OCI-LY1 (cell line): ENCODE results near the gene YKT6.

Experiments
- H2AFZ ChIP-seq: fragments of 200-600 bp; sonication (generic), shearing (Covaris generic); 2 replicates; pipeline ENCODE4 v1.6.0; 2014; ENCODE audit warnings: antibody characterized with exemption, mild to moderate bottlenecking, low read length
- H3F3A ChIP-seq: fragments of 200-600 bp; sonication (generic), shearing (Covaris generic); 2 replicates; pipeline ENCODE4 v1.6.0; 2014; ENCODE audit warnings: mild to moderate bottlenecking, antibody characterized with exemption, low read length, moderate library complexity; ENCODE audit not compliant: insufficient read depth
- H3K27ac ChIP-seq: fragments of 200-600 bp; sonication (generic); 2 replicates; pipeline ENCODE4 v1.5.1; 2014; ENCODE audit warnings: low read length, mixed run types, mild to moderate bottlenecking, low read depth; ENCODE audit not compliant: poor library complexity, severe bottlenecking
- H3K27me3 ChIP-seq: fragments of 200-600 bp; sonication (generic); 2 replicates; pipeline ENCODE4 v1.6.0; 2014; ENCODE audit warnings: antibody characterized with exemption, mild to moderate bottlenecking, low read length, moderate library complexity; ENCODE audit not compliant: insufficient read depth
- H3K36me3 ChIP-seq: fragments of 200-600 bp; sonication (generic); 2 replicates; pipeline ENCODE4 v1.6.1; 2014; ENCODE audit warnings: mild to moderate bottlenecking, antibody characterized with exemption, low read length, moderate library complexity, mixed read lengths; ENCODE audit not compliant: insufficient read depth
- H3K4me1 ChIP-seq: fragments of 200-600 bp; sonication (generic); 2 replicates; pipeline ENCODE4 v1.5.1; 2014; ENCODE audit warnings: mild to moderate bottlenecking, low read length, moderate library complexity; ENCODE audit not compliant: insufficient read depth, severe bottlenecking
- H3K4me2 ChIP-seq: fragments of 200-600 bp; sonication (generic), shearing (Covaris generic); 2 replicates; pipeline ENCODE4 v1.6.1; 2014; ENCODE audit warnings: low read length
- H3K4me3 ChIP-seq: fragments of 200-600 bp; sonication (generic); 2 replicates; pipeline ENCODE4 v1.5.1; 2014; ENCODE audit warnings: low read length, low read depth, mild to moderate bottlenecking, mixed read lengths; ENCODE audit not compliant: poor library complexity, severe bottlenecking
- H3K79me2 ChIP-seq: fragments of 200-600 bp; shearing (Covaris generic); 2 replicates; pipeline ENCODE4 v1.6.1; 2016; ENCODE audit warnings: mixed run types, low read length, mixed read lengths; ENCODE audit not compliant: insufficient read depth
- H3K9ac ChIP-seq: fragments of 200-600 bp; sonication (generic), shearing (Covaris generic); 2 replicates; pipeline ENCODE4 v1.6.1; 2014; ENCODE audit warnings: mild to moderate bottlenecking, low read length, mixed read lengths
- H3K9me2 ChIP-seq: fragments of 200-600 bp; sonication (generic), shearing (Covaris generic); 2 replicates; pipeline ENCODE4 v1.6.1; 2014; ENCODE audit warnings: low read depth, mild to moderate bottlenecking, low read length, mixed read lengths
- H3K9me3 ChIP-seq: fragments of 200-600 bp; shearing (Covaris generic); 2 replicates; pipeline ENCODE4 v1.6.1; 2014; ENCODE audit warnings: low read length, mixed read lengths
- H4K20me1 ChIP-seq: fragments of 200-600 bp; sonication (generic), shearing (Covaris generic); 2 replicates; pipeline ENCODE4 v1.6.0; 2016; ENCODE audit warnings: mild to moderate bottlenecking, low read length; ENCODE audit not compliant: insufficient read depth
- EZH2 ChIP-seq: fragments of 200-600 bp; sonication (generic), shearing (Covaris generic); IDR thresholded peaks from 2 replicates; pipeline ENCODE4 v1.8.0; 2017; ENCODE audit warnings: borderline replicate concordance, mixed run types, mild to moderate bottlenecking, antibody characterized with exemption, low read length, moderate library complexity, mixed read lengths
- TF ChIP-seq, protein P1 (sequence below): fragments of 200-600 bp; sonication (generic), shearing (Covaris generic); IDR thresholded peaks from 2 replicates; pipeline ENCODE4 v1.5.1; 2017; ENCODE audit warnings: mild to moderate bottlenecking, antibody characterized with exemption, low read length, moderate library complexity, mixed read lengths

The YKT6 gene

DNA sequence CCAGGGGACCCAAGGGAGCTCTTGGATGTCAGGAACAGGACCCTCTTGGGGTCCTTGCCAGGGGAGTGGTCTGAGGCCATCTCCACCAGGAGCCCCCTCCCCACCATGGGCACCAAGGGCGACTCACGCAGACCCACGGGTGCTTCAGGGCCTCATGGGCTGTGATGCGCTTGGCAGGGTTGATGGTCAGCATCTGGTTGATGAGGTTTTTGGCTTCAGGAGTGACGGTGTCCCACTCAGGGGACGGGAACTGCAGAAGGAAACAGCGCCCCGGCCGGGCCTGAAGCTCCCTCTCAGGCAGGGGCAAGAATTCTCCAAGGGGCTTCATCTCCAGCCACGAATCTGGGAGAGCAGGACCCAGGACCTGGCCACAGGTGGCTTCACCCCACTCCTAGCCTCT is 41.3 kb downstream of the YKT6 start:
- H3K27me3 ChIP-seq = peaks cover 27% of the 10 kb centered on the region
- no peak overlapping the region for H3K4me3 ChIP-seq
- no peak overlapping the region for H2AFZ ChIP-seq
- peaks cover 9% of the 10 kb centered on the region for H3K4me1 ChIP-seq
- no peaks in the 10 kb centered on the region for H3K9me3 ChIP-seq
- H3K79me2 ChIP-seq = no peaks in the 10 kb centered on the region
- TF ChIP-seq EZH2 = no peak
- TF ChIP-seq, protein P1, sequence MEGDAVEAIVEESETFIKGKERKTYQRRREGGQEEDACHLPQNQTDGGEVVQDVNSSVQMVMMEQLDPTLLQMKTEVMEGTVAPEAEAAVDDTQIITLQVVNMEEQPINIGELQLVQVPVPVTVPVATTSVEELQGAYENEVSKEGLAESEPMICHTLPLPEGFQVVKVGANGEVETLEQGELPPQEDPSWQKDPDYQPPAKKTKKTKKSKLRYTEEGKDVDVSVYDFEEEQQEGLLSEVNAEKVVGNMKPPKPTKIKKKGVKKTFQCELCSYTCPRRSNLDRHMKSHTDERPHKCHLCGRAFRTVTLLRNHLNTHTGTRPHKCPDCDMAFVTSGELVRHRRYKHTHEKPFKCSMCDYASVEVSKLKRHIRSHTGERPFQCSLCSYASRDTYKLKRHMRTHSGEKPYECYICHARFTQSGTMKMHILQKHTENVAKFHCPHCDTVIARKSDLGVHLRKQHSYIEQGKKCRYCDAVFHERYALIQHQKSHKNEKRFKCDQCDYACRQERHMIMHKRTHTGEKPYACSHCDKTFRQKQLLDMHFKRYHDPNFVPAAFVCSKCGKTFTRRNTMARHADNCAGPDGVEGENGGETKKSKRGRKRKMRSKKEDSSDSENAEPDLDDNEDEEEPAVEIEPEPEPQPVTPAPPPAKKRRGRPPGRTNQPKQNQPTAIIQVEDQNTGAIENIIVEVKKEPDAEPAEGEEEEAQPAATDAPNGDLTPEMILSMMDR = no peak
- H3K4me2 ChIP-seq = no peak overlapping the region
- no peaks in the 10 kb centered on the region for H3K36me3 ChIP-seq
- H3K27ac ChIP-seq = no peak overlapping the region
- H3K9me2 ChIP-seq = no peaks in the 10 kb centered on the region
- H3K9ac ChIP-seq = no peak overlapping the region
- no peaks in the 10 kb centered on the region for H4K20me1 ChIP-seq
- H3F3A ChIP-seq = no peaks in the 10 kb centered on the region

DNA sequence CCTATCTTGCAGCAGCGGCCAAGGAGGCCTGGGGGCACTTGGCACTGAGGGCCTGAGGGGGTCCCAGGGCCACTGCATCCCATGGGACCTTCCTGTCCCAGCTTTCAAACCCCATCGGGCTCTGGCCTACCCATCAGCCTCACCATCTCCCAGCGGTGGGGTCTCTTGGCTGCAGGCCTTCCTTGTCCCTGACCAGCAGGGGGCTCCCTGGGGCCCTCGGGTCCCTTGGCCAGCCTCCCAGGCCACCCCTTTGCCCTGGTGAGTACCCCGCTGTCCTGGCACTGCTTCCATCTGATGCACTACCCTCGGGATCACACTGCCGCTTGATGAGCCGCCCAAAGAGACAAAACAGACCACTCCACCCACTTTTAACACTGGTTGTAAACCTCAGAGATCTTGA is 43.5 kb downstream of the YKT6 start:
- no peaks in the 10 kb centered on the region for H3K9me3 ChIP-seq
- H3K79me2 ChIP-seq = no peaks in the 10 kb centered on the region
- 0 out of 2 replicates have a peak, but pooled peaks cover 14% of the 10 kb centered on the region for H3K27me3 ChIP-seq
- H3K4me1 ChIP-seq = peaks cover 9% of the 10 kb centered on the region
- no peaks in the 10 kb centered on the region for H3K9me2 ChIP-seq
- H2AFZ ChIP-seq = no peak overlapping the region
- H3K36me3 ChIP-seq = no peaks in the 10 kb centered on the region
- no peak for TF ChIP-seq EZH2
- TF ChIP-seq, protein P1 = peak; percentile 41; the same call in 1 of the 2 replicates
- no peak overlapping the region for H3K9ac ChIP-seq
- H3K27ac ChIP-seq = no peak overlapping the region
- no peak overlapping the region for H3K4me3 ChIP-seq
- H3K4me2 ChIP-seq = no peak overlapping the region
- H4K20me1 ChIP-seq = no peaks in the 10 kb centered on the region
- no peaks in the 10 kb centered on the region for H3F3A ChIP-seq

DNA sequence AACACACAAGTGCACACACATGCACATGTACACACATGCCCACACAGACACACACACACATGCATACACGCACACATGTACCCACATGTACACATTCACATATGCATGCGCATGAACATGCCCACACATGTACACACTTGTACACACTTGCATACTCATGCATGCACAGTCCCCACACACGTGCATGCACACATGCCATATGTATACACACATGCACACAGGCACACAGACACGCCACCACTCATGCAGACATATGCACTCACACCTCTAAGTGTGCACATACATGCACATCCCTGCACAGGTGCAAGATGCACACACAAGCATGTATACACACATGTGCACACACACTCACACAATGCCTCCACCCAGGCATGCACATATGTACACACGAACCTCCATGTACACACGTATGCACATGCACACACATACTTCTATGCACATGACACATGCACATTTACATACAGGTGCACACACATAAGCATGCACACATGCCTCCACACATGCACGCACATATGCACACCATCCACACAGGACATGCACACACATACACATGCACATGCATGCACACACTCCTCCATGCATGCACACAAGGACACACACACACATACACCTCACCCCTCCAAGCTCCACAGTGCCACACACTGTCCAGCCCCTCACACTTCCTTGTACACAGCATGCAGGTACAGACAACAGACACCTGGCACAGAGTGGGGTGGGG is 45.8 kb downstream of the YKT6 start:
- Histone ChIP-seq H4K20me1 (no peaks in the 10 kb centered on the region), H2AFZ (no peak overlapping the region), H3K9me3 (no peaks in the 10 kb centered on the region), H3K36me3 (no peaks in the 10 kb centered on the region), H3K4me2 (no peak overlapping the region), H3K4me1 (no peaks in the 10 kb centered on the region), H3K9me2 (no peaks in the 10 kb centered on the region), H3K27me3 (0 out of 2 replicates have a peak, but pooled peaks cover 6% of the 10 kb centered on the region), H3K4me3 (no peak overlapping the region), H3K79me2 (no peaks in the 10 kb centered on the region), H3K27ac (no peak overlapping the region), H3K9ac (no peak overlapping the region), H3F3A (no peaks in the 10 kb centered on the region)
- TF ChIP-seq, protein P1 = no peak
- TF ChIP-seq EZH2 = no peak
